ENCODE measurements around the gene CETP. TPM values are rescaled to one million over a fixed set of nuclear protein-coding genes. Genes with fewer than 3 reads are reported as not detected.

The CETP gene
- total RNA-seq, 4 donors from 2014 or later, result 0.55 TPM; not detected in 3

- Histone ChIP-seq H3K36me3 (no peaks in the 10 kb centered on the region), H3K9me3 (no peaks in the 10 kb centered on the region), H3K27ac (peak overlapping the region; percentile 89 to 93 (median 91)), H3K4me1 (peaks cover 32 to 79% (median 44%) of the 10 kb centered on the region in 4 donors), H3K4me3 (no peak overlapping the region), H3K27me3 (no peaks in the 10 kb centered on the region)
- no peak for DNase-seq
- TF ChIP-seq POLR2AphosphoS5 (IDR thresholded peaks at IDR 0.05) (no peak), POLR2A (IDR thresholded peaks at IDR 0.05) (no peak), EP300 (IDR thresholded peaks at IDR 0.05; ENCODE audit: low read depth) (no peak), CTCF (IDR thresholded peaks at IDR 0.05) (no peak)
- 93% methylated on average over 2 of the region's 2 CpGs; no CpG with 5 or more reads in 1 of the 2 donors for WGBS, 2 donors (ENCODE audit: low coverage in 1 of 2)
- intact Hi-C loops (cut with DNase I; ENCODE audit: low total_unique reads) (no loop called here), in situ Hi-C loops (cut with MboI; ENCODE audit: low pct_ligation_motif_present in 1 of 4, low pct_unique_long_range_greater_than_20kb in 1 of 4, low sequenced_read_pairs in 3 of 4) (no loop called here)
These were observed 25.9 kb downstream of the CETP start for GRCh38 chr16:56987692-56988091.

GRCh38 chr16:56988161-56988947 lies 26.6 kb downstream of the CETP start:
- in situ Hi-C loops (cut with MboI; ENCODE audit: low pct_ligation_motif_present in 1 of 4, low pct_unique_long_range_greater_than_20kb in 1 of 4, low sequenced_read_pairs in 3 of 4) (no loop called here), intact Hi-C loops (cut with DNase I; ENCODE audit: low total_unique reads) (no loop called here)
- TF ChIP-seq EP300 (IDR thresholded peaks at IDR 0.05; ENCODE audit: low read depth) (no peak), CTCF (IDR thresholded peaks at IDR 0.05) (no peak), POLR2A (IDR thresholded peaks at IDR 0.05) (no peak), POLR2AphosphoS5 (IDR thresholded peaks at IDR 0.05) (no peak)
- Histone ChIP-seq H3K4me3 (peak overlapping the region in 3 of 4 donors; percentile 58 to 71 (median 66)), H3K27ac (peak overlapping the region; percentile 89 to 93 (median 91)), H3K36me3 (no peaks in the 10 kb centered on the region), H3K27me3 (no peaks in the 10 kb centered on the region), H3K4me1 (peaks cover 32 to 79% (median 44%) of the 10 kb centered on the region in 4 donors), H3K9me3 (no peaks in the 10 kb centered on the region)
- DNase-seq, result peak; percentile 13
- 73% methylated on average over 6 of the region's 6 CpGs; no CpG with 5 or more reads in 1 of the 2 donors for WGBS, 2 donors (ENCODE audit: low coverage in 1 of 2)

GRCh38 chr16:56988948-56989945 lies 27.5 kb downstream of the CETP start, which contains the start of gene NLRC5:
TSS of gene NLRC5 (plus strand) at chr16:56989557. CDS start at chr16:57020713, 31,156 bp downstream.
- H3K36me3 ChIP-seq, result no peaks in the 10 kb centered on the region
- H3K4me3 ChIP-seq, result peak within 1 kb of the TSS; percentile 58 to 71 (median 68)
- peak; percentile 93 for DNase-seq
- no peaks in the 10 kb centered on the region for H3K27me3 ChIP-seq
- intact Hi-C loops (cut with DNase I; ENCODE audit: low total_unique reads), result no loop called here
- H3K9me3 ChIP-seq, result no peaks in the 10 kb centered on the region
- peak within 1 kb of the TSS; percentile 89 to 93 (median 91) for H3K27ac ChIP-seq
- H3K4me1 ChIP-seq, result peaks cover 27 to 77% (median 42%) of the 10 kb centered on the region in 4 donors
- TF ChIP-seq EP300 (IDR thresholded peaks at IDR 0.05; ENCODE audit: low read depth) (peak; percentile 58), POLR2AphosphoS5 (IDR thresholded peaks at IDR 0.05) (peak; percentile 96 to 98 (median 97)), POLR2A (IDR thresholded peaks at IDR 0.05) (peak; percentile 98), CTCF (IDR thresholded peaks at IDR 0.05) (peak in 1 of 5 experiments; percentile 11)
- 2 to 4% methylated on average over 18 to 64 of the region's 64 CpGs for WGBS, 2 donors (ENCODE audit: low coverage in 1 of 2)
- in situ Hi-C loops (cut with MboI; ENCODE audit: low pct_ligation_motif_present in 1 of 4, low pct_unique_long_range_greater_than_20kb in 1 of 4, low sequenced_read_pairs in 3 of 4), result no loop called here
